Measurements from ENCODE around the gene PRKCH.

The PRKCH gene

GRCh38 chr14:61341275-61342206 lies 20.2 kb downstream of the PRKCH start:
- DNase-seq = no peak

DNA sequence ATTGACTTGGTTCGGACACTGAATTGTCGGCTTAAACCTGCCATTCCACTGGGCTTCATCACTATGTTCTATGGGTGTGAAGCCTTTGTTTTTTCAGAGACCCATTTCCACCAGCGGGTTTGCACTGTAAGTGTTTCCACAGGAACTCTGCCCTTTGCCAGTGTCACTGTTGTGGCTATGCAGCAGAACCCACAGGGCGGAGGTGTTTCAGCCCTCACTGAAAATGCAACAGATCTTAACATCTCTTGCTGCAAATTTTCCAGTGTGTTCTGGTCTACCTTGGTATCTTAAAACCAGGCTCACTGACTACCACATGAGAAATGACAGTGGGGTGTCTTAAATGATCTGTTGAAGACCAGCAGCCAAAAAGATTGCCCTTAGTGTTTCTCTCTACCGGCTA lies 21.1 kb downstream of the PRKCH start:
- peak; percentile 77 for DNase-seq

GRCh38 chr14:61342932-61343331 lies 21.6 kb downstream of the PRKCH start:
- no peak for DNase-seq

GRCh38 chr14:61343471-61343870 lies 22.1 kb downstream of the PRKCH start:
- no peak for DNase-seq

DNA sequence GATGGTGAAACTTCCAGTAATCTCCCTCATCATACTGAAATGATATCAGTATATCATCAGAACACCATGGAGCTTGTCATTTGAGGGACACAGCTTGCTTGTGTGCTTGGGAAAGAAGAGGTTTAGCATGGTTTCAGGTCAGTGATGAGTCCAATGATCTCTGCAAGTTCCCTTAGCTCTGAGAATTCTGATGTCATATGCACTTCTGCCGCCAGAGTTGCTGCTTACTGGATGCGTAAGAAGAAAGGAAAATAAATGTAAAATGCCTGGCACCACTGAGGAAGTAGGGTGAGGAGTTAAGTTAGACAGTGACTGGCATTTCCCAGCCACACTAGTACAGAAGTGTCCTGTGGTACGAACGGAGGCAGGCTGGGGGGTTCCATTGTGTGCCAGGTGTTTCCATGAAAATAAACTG lies 22.6 kb downstream of the PRKCH start:
- peak; percentile 61 for DNase-seq

DNA sequence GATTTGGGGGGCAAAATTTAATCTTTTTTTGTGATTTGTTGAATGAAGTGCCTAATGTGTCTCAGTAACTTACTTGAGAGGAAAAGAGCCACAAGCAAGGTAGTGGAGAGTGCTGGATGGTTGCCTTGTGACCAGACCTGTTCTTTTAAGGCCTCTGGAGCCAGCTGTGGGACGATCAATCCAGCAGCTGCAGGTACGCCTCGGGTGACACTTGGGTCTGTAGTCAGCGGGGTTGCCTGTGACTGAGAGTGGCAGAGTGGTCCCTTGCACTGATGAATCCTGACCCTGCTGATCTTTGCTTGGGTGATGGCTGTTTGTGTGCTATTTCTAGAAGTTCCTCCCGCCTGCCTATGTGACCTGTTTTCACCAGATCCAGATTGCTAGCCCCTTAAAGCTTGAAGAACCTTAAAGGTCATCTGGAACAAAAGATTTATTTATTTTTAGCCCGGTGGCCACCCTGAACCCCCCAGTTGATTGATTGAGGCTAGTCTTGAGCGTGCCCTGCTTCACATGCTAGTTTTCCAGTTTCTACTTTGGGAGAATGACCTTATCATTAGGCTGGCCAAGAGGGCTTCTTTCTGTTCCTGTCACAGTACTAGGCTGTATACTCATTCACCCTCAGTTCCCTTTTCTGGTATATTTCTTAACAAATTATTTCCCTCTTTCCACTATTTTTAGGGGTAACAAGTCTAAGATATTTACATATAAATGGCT lies 23.2 kb downstream of the PRKCH start:
- DNase-seq = peak; percentile 51

GRCh38 chr14:61345151-61345482 lies 23.7 kb downstream of the PRKCH start:
- no peak for DNase-seq

- no peak for DNase-seq
These were observed 24.8 kb downstream of the PRKCH start for GRCh38 chr14:61346221-61346620.

GRCh38 chr14:61346793-61347192 lies 25.4 kb downstream of the PRKCH start:
- no peak for DNase-seq

GRCh38 chr14:61347826-61348443 lies 26.6 kb downstream of the PRKCH start:
- no peak for DNase-seq

- DNase-seq = no peak
These were observed 29.3 kb downstream of the PRKCH start for GRCh38 chr14:61350427-61351270.

DNA sequence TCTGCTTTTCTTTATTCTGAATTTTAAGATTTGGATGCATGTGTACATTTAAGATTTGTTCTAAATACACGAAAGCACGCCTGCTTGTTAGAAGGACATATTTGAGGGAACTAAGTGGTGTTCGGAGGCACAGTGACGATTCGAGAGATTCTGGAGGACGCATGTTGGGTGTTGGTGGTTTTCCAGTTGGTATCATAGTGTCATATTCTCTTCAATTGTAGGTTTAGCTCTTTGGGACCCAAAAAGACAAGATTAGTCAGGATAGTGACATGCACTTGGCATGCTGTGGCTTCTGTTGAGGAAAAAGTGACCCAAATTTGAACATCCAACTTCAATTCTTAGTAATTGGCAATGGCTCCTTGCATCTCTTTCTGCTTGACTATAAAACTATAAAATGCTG lies 30.1 kb downstream of the PRKCH start:
- DNase-seq = no peak

- DNase-seq = peak; percentile 69
These were observed 34.5 kb downstream of the PRKCH start for GRCh38 chr14:61355892-61356325.

- no peak for DNase-seq
These were observed 35.7 kb downstream of the PRKCH start for GRCh38 chr14:61357123-61357522.

GRCh38 chr14:61358554-61359226 lies 37.3 kb downstream of the PRKCH start:
- DNase-seq = no peak

- peak; percentile 27 for DNase-seq
These were observed 39.6 kb downstream of the PRKCH start for GRCh38 chr14:61360796-61361525.

GRCh38 chr14:61362072-61362750 lies 40.8 kb downstream of the PRKCH start:
- no peak for DNase-seq

DNA sequence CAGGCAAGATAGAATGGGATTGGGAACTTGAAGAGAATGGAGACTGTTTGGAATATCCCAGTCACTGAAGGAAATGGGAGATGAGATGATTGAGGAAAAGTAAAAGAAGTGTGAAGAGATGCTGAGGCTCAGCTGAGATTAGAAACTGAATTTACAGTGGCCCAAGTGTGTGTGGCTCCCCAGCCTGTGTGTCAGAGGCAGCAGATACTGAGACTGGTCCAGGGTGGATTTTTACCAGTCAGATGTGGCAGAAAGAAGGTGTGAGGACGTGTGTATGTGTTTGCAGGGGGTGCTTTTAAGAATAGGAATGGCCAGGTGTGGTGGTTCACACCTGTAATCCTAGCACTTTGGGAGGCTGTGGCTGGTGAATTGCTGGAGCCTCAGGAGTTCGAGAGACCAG lies 42.9 kb downstream of the PRKCH start:
- no peak for DNase-seq

DNA sequence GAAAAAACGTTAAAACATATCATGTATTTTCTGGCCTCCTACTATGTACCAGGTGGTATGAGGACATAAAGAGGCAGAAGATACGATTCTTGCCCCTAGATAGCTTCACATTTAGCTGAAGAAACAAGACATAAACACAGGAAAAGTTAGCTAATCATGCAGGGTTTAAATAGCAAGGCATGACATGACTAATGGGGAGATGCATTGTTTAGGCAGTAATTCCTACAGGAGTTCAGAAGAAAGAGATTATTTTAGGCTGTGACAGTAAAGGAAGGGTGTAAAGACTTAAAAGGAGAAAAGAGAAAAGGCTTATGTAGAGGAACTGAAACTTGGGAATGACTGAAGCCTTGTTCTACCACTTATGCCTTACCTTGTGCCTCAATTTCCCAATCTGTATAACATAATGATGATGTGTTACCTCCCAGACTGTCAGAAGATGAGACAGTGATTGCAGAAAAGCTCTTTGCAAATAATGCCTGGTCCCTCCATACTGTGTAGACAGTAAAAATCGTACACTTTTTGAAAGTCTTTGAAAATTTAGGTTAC lies 44.4 kb downstream of the PRKCH start:
- DNase-seq = no peak

- no peak for DNase-seq
These were observed 46.8 kb downstream of the PRKCH start for GRCh38 chr14:61368114-61368710.

Data from activated T-cell treated with anti-CD3 and anti-CD28 coated beads, Interleukin-2, amount 50 U/mL, for 1 hour (primary cell).